ENCODE results near the gene CLRN2. TPM values are rescaled to one million over a fixed set of nuclear protein-coding genes. Genes with fewer than 3 reads are reported as not detected.

Gene CLRN2
- total RNA-seq, 2 donors from 2014 or later: not detected

DNA sequence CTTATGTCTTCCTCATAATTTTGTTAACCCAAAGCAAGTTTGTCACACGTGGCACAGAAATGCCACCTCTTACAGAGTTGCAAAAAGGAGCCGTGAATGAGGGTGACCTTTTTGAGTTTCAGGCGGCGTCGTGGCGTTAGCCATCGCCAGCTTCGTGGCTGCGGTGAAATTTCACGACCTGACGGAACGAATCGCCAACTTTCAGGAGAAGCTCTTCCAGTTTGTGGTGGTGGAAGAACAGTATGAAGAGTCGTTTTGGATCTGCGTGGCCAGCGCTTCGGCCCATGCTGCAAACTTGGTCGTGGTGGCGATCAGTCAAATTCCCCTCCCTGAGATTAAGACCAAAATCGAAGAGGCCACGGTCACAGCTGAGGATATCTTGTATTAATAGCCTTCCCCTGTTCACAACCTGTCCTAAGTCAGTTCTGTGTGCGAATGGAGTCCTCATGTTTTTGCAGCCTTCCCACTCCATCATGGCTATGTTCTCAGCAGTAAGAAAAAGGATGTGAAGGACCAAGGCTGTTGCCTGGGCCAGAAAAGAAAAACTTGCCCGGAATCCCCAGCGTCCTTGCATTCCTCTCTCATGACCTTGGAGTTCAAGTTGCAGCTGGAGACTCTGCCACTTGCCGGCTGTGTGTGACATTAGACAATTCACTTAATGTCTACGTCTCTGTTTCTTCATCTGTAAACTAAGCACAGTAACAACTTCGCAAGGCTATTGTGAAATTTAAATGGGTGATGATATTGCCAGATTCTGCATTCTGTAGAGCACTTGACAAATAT lies 11.9 kb downstream of the CLRN2 start:
- H3K27me3 ChIP-seq (replicated peaks; ENCODE audit: insufficient read depth): no peaks in the 10 kb centered on the region
- intact Hi-C loops (cut with DNase I): no loop called here
- no peak for DNase-seq (ENCODE audit: low spot score)
- TF ChIP-seq, protein P1, sequence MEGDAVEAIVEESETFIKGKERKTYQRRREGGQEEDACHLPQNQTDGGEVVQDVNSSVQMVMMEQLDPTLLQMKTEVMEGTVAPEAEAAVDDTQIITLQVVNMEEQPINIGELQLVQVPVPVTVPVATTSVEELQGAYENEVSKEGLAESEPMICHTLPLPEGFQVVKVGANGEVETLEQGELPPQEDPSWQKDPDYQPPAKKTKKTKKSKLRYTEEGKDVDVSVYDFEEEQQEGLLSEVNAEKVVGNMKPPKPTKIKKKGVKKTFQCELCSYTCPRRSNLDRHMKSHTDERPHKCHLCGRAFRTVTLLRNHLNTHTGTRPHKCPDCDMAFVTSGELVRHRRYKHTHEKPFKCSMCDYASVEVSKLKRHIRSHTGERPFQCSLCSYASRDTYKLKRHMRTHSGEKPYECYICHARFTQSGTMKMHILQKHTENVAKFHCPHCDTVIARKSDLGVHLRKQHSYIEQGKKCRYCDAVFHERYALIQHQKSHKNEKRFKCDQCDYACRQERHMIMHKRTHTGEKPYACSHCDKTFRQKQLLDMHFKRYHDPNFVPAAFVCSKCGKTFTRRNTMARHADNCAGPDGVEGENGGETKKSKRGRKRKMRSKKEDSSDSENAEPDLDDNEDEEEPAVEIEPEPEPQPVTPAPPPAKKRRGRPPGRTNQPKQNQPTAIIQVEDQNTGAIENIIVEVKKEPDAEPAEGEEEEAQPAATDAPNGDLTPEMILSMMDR (IDR thresholded peaks at IDR 0.05): no peak
- TF ChIP-seq POLR2A (IDR thresholded peaks at IDR 0.05) (no peak), POLR2AphosphoS5 (IDR thresholded peaks at IDR 0.05) (no peak)
- no peak overlapping the region for H3K4me3 ChIP-seq
- WGBS: 84% methylated on average over 27 of the region's 27 CpGs
- no peaks in the 10 kb centered on the region for H3K36me3 ChIP-seq
- no peak overlapping the region for H3K27ac ChIP-seq
- H3K4me1 ChIP-seq (replicated peaks): no peaks in the 10 kb centered on the region
- no peaks in the 10 kb centered on the region for H3K9me3 ChIP-seq

DNA sequence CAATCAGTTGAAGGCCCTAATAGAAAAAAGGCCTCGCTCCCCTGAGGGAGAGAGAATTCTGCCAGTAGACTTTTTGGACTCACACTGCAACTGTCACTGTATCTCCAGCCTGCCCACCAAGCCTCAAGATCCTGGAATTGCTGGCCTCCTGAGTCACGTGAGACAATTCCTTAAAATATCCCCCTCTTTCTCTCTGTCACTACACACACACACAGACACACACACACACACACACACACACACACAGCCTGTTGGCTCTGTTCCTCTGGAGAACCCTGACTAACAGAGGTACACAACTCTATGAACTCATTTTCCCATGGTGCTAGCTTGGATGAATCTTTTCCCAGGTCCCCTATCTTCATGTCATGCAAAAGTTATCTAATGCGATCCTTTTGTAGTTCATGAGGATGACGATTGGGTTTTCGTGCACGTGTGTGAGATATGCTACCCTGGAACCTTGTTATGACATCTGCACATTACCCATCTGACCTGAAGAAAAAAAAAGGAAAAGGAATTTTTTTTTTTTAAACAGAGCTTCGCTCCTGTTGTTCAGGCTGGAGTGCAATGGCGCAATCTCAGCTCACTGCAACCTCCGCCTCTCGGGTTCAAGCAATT lies 13.7 kb downstream of the CLRN2 start:
- intact Hi-C loops (cut with DNase I): no loop called here
- 83% methylated on average over 10 of the region's 10 CpGs for WGBS
- no peak overlapping the region for H3K4me3 ChIP-seq
- no peaks in the 10 kb centered on the region for H3K27me3 ChIP-seq (replicated peaks; ENCODE audit: insufficient read depth)
- H3K9me3 ChIP-seq: no peaks in the 10 kb centered on the region
- TF ChIP-seq, protein P1 (IDR thresholded peaks at IDR 0.05): no peak
- TF ChIP-seq POLR2A (IDR thresholded peaks at IDR 0.05) (no peak), POLR2AphosphoS5 (IDR thresholded peaks at IDR 0.05) (no peak)
- DNase-seq (ENCODE audit: low spot score): no peak
- no peak overlapping the region for H3K27ac ChIP-seq
- H3K4me1 ChIP-seq (replicated peaks): no peaks in the 10 kb centered on the region
- H3K36me3 ChIP-seq: no peaks in the 10 kb centered on the region

DNA sequence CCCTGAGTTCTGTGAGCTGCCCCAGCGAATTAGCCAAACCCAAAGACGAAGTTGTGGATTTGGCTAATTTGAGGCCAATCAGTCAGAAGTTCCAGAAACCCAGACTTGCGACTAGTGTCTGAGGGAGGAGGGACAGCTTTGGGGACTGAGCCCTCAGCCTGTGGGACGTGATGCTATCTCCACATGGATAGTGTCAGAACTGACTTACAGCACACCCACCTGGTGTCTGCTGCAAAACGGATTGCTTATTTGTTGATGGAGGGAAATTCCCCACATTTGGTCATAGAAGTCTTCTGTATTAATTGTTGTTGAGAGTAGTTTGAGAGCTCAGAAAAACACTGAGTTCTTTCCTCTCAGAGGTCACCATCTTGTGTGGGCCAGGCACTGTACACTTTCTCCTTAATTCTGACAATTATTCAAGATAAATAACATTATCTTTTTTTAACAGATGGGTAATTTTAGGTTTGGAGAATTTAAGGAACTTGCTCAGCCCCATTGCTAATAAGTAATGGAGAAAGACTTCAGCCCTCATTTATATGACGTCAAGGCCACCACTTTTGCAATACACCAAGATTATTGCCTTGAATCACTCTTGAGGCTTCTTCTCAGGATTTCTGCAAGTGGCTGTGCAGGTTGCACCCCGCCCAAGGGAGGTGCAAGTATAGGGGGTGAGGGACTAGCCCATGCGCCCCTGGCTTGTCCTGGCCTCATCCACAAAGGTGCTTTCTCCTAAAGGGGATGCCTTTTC lies 16.7 kb downstream of the CLRN2 start:
- no peak for DNase-seq (ENCODE audit: low spot score)
- 67% methylated on average over 8 of the region's 8 CpGs for WGBS
- no peak overlapping the region for H3K27ac ChIP-seq
- TF ChIP-seq, protein P1 (IDR thresholded peaks at IDR 0.05): no peak
- TF ChIP-seq POLR2AphosphoS5 (IDR thresholded peaks at IDR 0.05) (no peak), POLR2A (IDR thresholded peaks at IDR 0.05) (no peak)
- no peaks in the 10 kb centered on the region for H3K9me3 ChIP-seq
- H3K27me3 ChIP-seq (replicated peaks; ENCODE audit: insufficient read depth): no peaks in the 10 kb centered on the region
- H3K36me3 ChIP-seq: no peaks in the 10 kb centered on the region
- H3K4me3 ChIP-seq: no peak overlapping the region
- intact Hi-C loops (cut with DNase I): no loop called here
- H3K4me1 ChIP-seq (replicated peaks): no peaks in the 10 kb centered on the region

DNA sequence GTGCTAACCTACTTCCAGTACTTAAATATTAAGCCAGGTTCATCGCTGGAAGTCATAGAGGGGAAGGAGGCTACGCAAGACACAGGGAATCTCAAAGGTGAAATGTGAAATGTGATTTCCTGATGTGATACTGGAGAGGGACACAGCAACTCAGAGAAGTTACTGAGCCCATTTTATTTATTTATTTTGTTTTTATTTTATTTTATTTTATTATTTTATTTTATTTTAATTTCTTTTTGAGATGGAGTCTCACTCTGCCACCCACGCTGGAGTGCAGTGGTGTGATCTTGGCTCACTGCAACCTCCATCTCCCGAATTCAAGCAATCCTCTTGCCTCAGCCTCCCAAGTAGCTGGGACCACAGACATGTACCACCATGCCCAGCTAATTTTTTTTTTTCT lies 19.7 kb downstream of the CLRN2 start:
- 99% methylated on average over 4 of the region's 4 CpGs for WGBS
- no peak for DNase-seq (ENCODE audit: low spot score)
- intact Hi-C loops (cut with DNase I): no loop called here
- no peak overlapping the region for H3K4me3 ChIP-seq
- H3K36me3 ChIP-seq: no peaks in the 10 kb centered on the region
- TF ChIP-seq POLR2A (IDR thresholded peaks at IDR 0.05): no peak
- TF ChIP-seq, protein P1 (IDR thresholded peaks at IDR 0.05): no peak
- TF ChIP-seq POLR2AphosphoS5 (IDR thresholded peaks at IDR 0.05): no peak
- no peaks in the 10 kb centered on the region for H3K27me3 ChIP-seq (replicated peaks; ENCODE audit: insufficient read depth)
- H3K9me3 ChIP-seq: no peaks in the 10 kb centered on the region
- no peak overlapping the region for H3K27ac ChIP-seq
- no peaks in the 10 kb centered on the region for H3K4me1 ChIP-seq (replicated peaks)
